ENCODE results near the gene CLIP2.
"Not testable (repeated sequence)": the region's sequence is repeated elsewhere in the genome, so short reads cannot be mapped to it uniquely, and the experiment has no call there.

CLIP2 gene

GRCh38 chr7:74289018-74289658 lies at the start of gene CLIP2:
Gene CLIP2, plus strand, starts transcription at chr7:74289407. Its CDS starts 28,140 bp downstream, at chr7:74317547.
- DNase-seq (ENCODE audit: low spot score), result peak; percentile 85

- DNase-seq (ENCODE audit: low spot score), result no peak
Observed at GRCh38 chr7:74240482-74240881, 48.7 kb upstream of the CLIP2 start.

GRCh38 chr7:74242122-74242443 lies 47.1 kb upstream of the CLIP2 start:
- no peak for DNase-seq (ENCODE audit: low spot score)

DNA sequence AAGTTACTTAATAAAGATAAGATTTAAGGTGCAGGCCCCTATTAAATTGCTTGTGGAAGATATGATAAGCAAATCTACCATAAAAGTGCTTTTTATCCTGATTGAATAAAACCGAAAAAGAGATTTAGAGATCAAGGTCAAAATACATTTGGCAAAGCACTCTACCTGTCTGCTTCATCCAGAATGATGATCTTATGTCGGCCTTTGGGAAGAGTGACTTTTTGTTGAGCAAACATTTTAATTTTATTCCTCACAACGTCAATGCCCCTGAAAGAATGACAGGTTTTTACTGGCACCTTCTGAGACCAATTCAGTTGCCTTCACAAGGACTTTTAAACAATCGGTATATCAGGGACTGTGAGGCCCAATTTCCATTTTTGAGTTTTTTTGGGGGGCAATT lies 42.7 kb upstream of the CLIP2 start:
- DNase-seq (ENCODE audit: low spot score), result no peak

DNA sequence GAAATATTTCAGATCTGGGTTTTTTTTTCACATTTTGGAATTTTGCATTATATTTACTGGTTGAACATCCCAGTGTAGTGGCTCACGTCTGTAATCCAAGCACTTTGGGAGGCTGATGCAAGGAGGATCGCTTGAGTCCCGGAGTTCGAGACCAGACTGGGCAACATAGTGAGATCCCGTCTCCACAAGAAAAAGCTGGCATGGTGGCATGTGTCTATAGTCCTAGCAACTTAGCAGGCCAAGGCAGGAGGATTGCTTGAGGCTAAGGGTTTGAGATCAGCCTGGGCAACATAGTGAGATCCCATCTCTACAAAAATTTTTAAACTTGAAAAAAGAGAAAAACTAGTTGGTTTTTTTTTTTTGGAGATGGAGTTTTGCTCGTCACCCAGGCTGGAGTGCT lies 41.1 kb upstream of the CLIP2 start:
- DNase-seq (ENCODE audit: low spot score), result no peak

DNA sequence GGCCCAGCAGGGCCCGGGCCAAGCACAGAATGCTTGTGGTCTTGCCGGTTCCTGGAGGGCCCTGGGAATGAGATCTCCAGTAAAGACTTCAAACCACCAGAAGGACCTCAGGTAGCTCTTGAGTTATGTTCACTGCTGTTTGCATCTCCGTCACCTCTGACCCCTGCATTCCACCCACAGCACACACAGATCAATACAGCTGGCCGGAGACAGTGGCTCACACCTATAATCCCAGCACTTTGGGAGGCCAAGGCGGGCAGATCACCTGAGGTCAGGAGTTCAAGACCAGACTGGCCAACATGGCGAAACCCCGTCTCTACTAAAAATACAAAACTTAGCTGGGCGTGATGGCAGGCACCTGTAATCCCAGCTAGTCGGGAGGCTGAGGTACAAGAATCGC lies 40.1 kb upstream of the CLIP2 start:
- not testable (repeated sequence) for DNase-seq (ENCODE audit: low spot score)

DNA sequence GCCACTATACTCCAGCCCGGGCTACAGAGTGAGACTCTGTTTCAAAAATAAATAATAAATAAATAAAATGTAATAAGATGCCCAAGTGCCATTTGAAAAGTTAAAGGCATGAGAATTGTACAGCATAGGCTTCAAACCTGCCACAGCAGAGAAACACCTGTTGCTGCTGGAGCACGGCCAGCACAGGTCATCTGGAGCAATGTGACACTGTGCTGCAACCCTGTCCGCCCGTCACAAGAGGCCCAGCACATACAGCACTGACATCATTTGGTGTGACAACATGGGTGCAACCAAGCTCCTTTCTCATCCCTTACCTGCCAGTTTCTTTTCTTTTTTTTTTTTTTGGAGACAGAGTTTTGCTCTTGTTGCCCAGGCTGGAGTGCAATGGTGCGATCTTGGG lies 36.3 kb upstream of the CLIP2 start:
- DNase-seq (ENCODE audit: low spot score), result no peak

DNA sequence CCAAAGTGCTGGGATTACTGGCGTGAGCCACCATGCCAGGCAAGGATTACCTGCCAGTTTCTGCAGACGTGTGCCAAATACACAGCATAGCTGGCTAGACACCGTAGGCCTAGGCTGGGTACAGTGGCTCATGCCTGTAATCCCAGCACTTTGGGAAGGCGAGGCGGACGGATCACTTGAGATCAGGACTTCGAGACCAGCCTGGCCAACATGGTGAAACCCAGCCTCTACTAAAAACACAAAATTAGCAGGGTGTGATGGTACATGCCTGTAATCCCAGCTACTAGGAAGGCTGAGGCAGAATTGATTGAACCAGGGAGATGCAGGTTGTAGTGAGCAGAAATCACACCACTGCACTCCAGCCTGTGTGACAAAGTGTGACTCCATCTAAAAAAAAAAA lies 35.9 kb upstream of the CLIP2 start:
- no peak for DNase-seq (ENCODE audit: low spot score)

GRCh38 chr7:74253835-74254128 lies 35.4 kb upstream of the CLIP2 start:
- no peak for DNase-seq (ENCODE audit: low spot score)

DNA sequence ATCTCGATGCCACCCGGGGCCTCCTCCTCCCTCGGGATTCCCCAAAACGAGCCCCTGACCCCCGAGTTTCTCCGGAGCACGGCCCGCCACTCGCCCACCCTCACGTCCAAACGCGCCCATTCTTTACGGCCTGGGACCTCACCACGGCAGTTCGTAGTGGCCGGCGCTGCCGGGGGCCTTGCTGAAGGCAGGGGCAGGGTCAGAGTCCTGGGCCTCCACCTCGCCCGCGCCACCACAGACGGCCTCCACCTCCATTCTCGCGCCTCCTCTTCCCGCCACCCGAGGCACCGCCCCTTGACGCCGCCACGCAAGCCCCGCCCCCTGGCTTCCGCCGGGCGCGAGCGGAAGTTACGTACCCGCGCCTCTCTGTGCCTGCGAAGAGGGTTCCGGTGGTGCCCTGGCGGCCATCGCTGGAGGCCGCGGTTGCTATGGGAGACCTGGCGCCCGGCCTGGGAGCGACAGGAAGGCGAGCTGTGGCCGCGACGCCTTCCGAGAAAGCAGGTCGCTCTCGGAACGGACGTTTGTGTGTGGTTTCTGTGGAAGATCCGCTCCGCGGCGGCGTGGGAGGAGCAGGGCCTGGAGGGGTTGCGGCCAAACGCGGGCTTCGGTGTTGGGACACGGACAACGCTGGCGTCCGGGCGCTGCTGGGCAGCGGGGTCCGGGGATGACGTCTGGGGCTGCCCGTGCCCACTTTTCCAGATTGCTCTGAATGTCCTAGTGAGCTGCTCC lies 34.9 kb upstream of the CLIP2 start, which contains the start of gene RFC2:
RFC2 (minus strand) TSS at position 271 of the 729 bp plus-strand sequence; CDS start at position 255, 16 bp downstream.
- DNase-seq (ENCODE audit: low spot score), result peak; percentile 100

- DNase-seq (ENCODE audit: low spot score), result peak; percentile 23
Observed at GRCh38 chr7:74254858-74255379, 34.3 kb upstream of the CLIP2 start.

- not testable (repeated sequence) for DNase-seq (ENCODE audit: low spot score)
Observed at GRCh38 chr7:74255461-74255860, 33.7 kb upstream of the CLIP2 start.

- no peak for DNase-seq (ENCODE audit: low spot score)
Observed at GRCh38 chr7:74256491-74257408, 32.5 kb upstream of the CLIP2 start.

GRCh38 chr7:74258639-74259038 lies 30.6 kb upstream of the CLIP2 start:
- no peak for DNase-seq (ENCODE audit: low spot score)

DNA sequence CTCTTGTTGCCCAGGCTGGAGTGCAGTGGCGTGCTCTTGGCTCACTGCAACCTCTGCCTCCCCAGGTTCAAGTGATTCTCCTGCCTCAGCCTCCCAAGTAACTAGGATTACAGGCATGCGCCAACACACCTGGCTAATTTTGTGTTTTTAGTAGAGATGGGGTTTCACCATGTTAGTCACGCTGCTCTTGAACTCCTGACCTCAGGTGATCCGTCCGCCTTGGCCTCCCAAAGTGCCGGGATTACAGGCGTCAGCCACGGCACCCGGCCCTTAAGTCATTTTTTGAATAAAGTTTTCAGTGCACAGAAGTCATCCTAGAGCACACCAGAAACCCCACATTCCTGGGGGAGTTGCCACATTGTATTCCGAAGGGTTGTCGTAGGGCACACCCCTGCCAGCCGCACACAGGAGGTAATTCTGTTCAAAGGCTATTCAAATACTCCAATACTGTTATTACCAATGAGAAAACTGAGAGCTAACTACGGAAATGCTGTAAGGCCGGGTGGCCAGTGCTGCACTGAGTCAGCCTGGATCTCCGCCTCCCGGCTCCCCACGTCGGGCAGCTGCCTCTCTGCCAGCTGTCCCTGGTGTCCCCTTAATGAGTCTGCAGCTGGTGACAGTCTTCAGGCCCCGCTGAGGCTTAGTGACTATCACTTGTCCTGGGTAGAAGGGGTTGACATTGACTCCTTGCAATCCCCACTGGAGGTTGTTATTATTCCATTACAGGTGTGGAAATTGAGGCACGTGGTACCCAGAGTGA lies 26.4 kb upstream of the CLIP2 start:
- no peak for DNase-seq (ENCODE audit: low spot score)

DNA sequence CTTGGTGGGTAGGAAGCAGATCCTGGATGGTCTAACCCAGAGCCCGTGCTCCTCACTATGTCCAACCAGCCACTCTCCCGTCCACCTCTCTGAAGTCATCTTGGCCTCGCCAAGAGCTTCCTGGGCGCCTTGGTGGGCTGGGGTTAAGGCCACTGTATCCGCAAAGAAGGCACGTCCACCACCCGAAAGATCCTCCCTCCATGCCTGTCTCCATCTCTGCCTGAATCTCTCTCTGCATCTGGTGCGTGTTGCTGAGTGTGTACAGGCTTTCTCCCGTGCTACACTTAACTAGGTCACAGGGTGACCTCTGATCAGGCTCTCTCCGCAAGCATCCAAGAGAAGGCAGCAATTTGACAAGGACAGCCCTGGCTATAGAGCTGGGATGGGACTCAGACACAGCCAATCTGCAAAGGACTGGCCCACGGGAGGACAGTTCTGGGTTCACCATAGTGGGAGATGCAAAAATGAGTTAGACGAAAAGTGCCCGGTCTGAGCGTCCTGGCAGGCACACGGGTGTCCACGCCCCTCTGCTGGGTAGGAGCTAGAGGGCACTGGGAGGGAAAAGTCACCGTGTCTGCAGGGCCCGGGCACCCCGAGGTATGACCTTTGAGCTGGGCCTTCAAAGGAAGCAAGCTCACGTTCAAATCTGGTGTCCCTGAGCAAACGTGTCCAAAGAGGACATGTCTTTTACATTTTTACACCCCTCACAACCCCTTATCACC lies 25.6 kb upstream of the CLIP2 start:
- DNase-seq (ENCODE audit: low spot score), result no peak

GRCh38 chr7:74266191-74266963 lies 22.8 kb upstream of the CLIP2 start:
- no peak for DNase-seq (ENCODE audit: low spot score)

- DNase-seq (ENCODE audit: low spot score), result no peak
Observed at GRCh38 chr7:74267756-74268565, 21.2 kb upstream of the CLIP2 start.

DNA sequence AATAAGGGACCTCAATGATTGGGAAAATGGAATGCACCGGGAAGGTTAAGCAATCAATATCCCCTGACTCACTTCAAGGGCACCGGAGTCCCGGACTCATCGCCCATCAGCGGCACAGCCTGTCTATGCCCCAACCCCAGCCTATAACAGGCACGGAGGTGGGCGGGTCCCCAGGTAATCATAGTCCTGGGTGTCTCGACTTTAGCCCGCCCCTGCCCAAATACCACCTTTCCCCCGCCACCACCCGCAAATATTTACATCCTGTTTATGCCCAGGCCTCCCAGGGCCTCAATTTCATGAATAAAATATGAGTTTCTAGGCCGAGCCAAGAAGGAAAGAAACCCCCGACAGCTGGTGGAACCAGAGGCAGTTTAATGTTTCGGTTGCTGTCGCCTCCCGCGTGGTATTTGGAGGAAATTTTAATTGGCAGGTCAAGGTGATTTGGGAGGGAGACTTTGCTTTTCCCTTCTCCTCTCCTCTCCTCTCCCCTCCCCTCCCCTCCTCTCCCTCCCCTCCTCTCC lies 19.4 kb upstream of the CLIP2 start:
- peak; percentile 76 for DNase-seq (ENCODE audit: low spot score)

Data from LoVo (cell line).